Islet of Langerhans (tissue), 1 donor: Measurements from ENCODE around the gene MERTK.
A peak's percentile ranks its signal among the peaks of the same experiment; 100 is the strongest.

Experiments
- FAIRE-seq: peaks from one replicate; lab custom pipeline; 2011; peaks lifted over from hg19 to GRCh38; lab: Jason Lieb, UNC

The MERTK gene

DNA sequence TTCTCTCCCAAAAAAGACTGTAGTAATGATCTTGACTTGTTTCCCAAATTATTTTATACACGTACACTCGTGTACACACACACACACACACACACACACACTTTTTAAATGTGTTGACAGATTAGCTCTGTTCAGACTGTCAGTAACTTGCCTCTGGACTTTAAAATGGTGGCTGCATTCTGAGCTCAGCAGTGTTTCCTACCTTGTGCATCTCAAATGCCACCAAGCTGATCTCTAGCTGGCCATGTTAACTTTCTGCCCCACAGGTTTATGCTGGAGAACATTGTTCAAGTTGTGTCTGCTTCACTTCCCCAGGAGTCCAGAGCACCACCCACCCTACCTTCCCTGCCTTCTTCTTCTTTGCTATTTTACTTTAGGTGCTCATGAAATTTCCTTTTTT lies 83.3 kb downstream of the MERTK start:
- no peak for FAIRE-seq

GRCh38 chr2:111982822-111983221 lies 84.4 kb downstream of the MERTK start:
- FAIRE-seq, result no peak

DNA sequence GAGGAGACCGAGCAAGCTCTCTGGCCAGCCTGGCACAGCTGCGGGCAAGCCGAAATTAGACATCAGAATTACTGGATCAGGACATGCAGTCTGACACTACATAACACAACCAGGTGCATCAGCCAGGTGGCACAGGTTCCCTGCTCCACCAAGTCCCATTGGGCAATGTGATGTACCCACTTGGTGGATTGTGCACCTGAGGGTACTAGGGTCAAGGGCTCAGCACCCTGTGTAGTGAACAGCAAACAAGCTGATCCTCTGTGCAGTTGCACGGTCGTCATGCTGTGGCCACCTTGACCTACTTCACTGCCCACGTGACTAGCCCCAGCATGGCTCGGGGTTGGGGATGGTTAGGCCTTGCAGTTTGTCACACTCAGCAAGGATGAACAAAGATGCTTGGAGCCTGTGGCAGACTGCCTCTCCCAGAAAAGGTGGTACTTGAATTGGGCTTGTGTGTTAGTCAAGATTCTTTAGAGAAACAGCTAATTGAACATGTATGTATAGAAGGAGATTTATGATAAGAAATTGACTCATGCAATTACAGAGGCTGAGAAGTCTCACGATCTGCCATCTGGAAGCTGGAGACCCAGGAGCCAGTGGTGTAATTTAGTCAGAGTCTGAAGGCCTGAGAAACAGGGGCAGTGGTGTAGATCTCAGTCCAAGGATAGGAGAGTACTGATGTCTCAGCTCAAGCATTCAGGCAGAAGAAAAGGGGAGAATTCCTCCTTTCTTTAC lies 85.2 kb downstream of the MERTK start:
- no peak for FAIRE-seq

GRCh38 chr2:111984213-111984604 lies 85.8 kb downstream of the MERTK start:
- no peak for FAIRE-seq

DNA sequence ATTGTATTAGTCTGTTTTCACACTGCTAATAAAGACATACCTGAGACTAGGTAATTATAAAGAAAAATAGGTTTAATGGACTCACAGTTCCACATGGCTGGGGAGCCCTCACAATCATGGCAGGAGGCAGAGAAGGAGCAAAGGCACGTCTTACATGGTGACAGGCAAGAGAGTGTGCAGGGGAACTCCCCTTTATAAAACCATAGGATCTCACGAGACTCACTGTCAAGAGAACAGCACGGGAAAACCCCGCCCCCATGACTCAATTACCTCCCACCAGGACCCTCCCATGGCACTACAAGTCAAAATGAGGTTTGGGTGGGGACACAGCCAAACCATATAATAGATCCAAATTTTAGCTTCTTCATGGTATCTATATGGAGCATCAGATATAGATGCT lies 87.1 kb downstream of the MERTK start:
- no peak for FAIRE-seq

DNA sequence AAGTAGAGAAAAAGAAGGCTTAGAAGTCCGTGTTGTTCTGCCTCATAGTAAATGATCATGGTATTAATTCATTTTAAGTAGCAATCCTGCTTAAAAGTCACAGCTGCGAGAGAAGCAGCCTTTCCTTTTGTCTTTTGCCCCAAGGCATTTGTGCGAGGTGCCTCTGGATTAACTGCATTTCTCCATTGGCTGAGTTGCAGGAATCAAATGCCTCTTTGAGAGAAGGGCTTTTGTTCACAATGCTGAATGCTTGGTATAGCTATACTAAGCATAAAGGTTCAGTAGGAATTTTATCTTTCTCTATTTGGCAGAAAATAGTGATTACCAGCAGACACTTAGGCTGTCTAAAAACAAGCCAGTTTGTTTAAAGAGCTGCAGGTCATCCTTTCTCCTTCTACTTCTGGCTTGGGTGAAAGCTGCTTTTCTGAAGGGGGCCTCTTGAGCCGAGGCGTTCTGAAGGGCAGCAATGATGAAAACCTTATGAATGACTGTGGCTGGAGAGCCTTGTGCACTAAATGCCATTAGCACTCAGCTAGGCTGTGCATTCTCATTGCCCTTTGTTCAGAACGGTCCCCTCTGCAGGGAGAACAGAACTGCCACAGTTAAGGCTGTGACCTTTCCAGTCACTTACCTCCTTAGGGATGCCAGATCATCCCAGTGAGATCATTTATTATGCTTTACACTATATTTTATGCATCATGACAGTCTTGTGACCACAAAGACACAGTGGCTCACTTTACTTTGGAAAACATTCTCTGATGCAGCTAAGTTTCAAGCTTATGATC lies 87.9 kb downstream of the MERTK start:
- FAIRE-seq, result no peak

GRCh38 chr2:111990375-111990774 lies 92.0 kb downstream of the MERTK start:
- FAIRE-seq, result no peak

DNA sequence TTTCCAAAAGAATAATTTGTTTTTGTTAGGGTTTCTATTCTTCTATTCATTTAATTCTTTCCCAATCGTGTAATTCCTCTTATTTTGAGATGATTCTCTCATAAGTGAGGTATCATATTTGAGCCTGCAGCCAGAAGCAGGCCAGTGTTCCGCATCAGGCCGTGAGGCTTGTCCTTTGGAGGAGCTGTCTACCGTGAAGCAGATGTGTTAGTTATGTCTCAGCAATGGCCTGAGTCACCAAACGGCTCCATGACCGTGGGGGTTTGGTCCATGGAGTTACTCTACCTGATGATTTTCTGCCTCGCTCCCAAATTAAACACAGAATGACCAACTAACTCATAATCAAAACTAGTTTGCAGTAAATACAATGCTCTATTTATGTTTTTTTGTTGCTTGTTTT lies 92.4 kb downstream of the MERTK start:
- FAIRE-seq, result no peak

DNA sequence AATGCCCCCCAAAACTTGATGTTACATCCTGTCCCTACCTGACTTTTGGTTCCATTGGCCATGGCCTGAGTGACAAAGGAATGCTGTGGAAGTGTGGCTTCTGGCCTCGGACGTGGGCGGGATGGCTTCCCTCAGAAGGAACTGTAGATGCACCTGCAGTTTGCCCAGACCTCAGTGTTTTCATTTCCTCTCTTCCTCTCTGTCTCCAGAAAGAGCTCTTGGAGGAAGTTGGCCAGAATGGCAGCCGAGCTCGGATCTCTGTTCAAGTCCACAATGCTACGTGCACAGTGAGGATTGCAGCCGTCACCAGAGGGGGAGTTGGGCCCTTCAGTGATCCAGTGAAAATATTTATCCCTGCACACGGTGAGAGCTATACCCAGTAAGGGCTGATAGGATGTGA lies 95.6 kb downstream of the MERTK start:
- FAIRE-seq, result no peak

DNA sequence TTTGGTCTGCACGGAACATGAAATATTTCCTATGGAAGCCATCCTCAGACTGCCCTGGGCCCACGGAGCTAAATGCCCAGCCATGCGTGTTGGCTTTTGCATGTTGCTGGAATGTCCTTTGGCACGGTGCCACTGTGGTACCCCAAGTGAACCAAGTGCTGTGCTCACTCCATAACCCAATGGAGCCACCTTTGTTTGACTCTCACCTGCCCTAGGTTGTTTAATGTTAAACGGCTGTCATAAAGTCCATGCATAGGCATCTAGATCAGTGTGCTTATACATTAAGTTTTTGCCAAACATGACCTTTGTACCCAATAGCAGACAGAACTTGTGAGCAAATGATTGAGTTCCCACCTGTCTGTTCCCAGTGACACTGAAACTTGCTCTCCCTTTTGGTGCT lies 96.7 kb downstream of the MERTK start:
- no peak for FAIRE-seq

DNA sequence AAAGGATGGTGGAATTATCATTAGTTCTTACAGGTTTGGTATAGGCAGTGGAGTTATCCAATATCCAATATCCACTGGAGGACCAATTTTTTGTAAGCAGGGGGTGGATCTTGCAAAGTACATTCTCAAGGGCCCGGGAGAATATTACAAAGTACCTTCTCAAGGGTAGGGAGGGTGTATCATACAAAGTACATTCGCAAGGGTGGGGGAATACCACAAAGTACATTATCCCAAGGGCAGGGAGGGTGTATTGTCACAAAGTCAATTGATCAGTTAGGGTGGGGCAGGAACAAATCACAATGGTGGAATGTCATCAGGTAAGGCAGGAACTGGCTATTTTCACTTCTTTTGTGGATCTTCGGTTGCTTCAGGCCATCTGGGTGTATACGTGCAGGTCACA lies 101.4 kb downstream of the MERTK start:
- no peak for FAIRE-seq

DNA sequence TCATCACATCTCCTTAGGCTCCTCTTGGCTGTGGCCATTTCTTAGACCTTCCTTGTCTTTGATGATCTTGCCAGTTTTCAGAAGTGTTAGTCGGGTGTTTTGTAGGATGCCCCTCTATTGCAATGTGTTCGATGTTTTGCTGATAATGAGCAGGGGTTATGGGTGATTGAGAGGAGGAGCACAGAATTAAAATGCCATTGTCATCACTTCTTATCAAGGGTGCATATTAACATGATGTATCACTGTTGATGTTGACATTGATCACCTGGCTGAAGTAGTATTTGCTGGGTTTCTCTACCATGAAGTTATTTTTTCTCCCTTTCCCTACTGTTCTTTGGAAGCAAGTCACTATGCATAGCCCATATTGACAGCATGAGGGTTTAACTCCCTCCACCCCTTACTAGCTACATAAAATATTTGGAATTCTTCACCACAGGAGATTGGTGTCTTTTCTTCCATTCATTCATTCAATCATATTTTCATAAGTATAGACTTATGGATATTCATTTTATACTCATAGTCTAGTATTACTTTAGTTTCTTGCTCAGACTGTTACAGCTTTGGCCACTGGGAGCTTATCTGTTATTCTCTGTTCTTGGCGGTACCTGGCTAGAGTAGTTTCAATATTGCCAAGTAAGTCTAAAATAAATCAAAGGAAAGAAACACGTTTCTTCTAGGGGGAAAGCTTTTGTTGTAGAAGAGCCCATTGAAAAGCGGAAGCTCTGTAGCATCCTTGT lies 102.2 kb downstream of the MERTK start:
- no peak for FAIRE-seq

- no peak for FAIRE-seq
These were observed 102.8 kb downstream of the MERTK start for GRCh38 chr2:112001136-112001715.

GRCh38 chr2:112001942-112002341 lies 103.5 kb downstream of the MERTK start:
- FAIRE-seq, result peak; percentile 66

DNA sequence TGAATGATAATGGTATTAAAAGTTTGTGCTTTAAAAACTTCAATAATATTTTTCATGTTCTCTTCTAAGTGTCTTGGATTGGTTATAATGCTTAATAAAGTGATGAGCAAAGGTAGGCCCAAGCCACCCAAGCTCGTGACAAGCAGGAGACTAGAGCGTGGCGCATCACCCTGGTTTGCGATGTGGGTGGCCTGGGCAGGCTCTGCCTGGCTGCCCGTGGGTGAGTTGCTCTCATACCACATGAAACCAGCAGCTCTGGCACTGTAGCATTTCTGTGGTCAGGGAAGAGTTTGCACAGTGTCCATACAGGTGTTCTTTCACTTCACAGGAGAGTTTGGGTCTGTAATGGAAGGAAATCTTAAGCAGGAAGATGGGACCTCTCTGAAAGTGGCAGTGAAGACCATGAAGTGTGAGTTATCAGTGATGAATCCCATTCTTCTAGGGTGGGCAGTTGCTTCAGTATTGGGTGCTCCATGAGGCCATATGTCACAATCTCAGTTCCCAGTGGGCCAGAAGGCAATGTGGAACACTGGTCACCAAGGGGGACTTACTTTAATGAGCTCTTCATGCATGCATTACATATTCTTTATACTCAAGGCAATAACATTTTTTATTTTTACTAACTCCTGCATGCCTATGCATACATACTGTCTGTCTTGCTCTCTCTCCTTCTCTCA lies 105.3 kb downstream of the MERTK start:
- no peak for FAIRE-seq

- no peak for FAIRE-seq
These were observed 105.8 kb downstream of the MERTK start for GRCh38 chr2:112004253-112004645.

- no peak for FAIRE-seq
These were observed 107.1 kb downstream of the MERTK start for GRCh38 chr2:112005406-112006075.

DNA sequence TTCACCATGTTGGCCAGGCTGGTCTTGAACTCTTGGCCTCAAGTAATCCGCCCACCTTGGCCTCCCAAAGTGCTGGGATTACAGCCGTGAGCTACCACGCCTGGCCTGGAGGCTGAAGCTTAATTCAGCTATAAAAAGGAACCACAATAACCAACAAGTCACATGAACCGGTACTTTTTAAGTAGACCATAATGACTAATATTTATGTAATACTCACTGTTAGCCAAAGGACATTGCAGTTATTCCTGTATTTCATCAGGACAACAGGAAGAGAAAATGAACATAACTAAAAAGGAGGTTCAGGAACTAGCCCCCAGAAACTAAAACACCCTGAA lies 107.6 kb downstream of the MERTK start:
- FAIRE-seq, result no peak

DNA sequence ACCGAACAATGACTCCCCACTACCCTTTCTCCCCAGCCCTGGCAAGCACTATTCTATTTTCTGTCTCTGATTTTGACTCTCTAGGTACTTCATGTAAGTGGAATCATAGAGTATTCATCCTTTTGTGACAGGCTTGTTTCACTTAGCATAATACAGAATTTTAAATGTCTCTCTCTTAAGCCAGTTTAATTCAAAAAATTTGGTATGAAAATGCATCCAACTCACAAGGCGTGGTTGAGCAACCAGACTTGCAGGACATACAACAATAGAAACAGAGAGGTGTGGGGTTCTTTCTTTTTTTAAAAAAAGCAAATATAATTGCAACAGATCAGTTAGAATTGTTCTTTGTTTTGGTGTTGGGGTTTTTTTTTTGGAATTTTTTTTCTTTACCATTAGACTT lies 109.1 kb downstream of the MERTK start:
- FAIRE-seq, result no peak

- FAIRE-seq, result no peak
These were observed 110.6 kb downstream of the MERTK start for GRCh38 chr2:112008910-112009485.

- FAIRE-seq, result no peak
These were observed 112.3 kb downstream of the MERTK start for GRCh38 chr2:112010751-112011150.
